ENCODE data around the gene HSPB9. TPM values are rescaled to one million over a fixed set of nuclear protein-coding genes. Genes with fewer than 3 reads are reported as not detected.

The HSPB9 gene
- total and polyA plus RNA-seq, 2 experiments from 2014 or later, result 0.34 TPM; not detected in 1

GRCh38 chr17:42118126-42118510 lies 4.5 kb upstream of the HSPB9 start:
- no peaks in the 10 kb centered on the region for H3K27me3 ChIP-seq (replicated peaks; ENCODE audit: insufficient read depth)
- H3K27ac ChIP-seq, result no peak overlapping the region
- no peaks in the 10 kb centered on the region for H3K9me2 ChIP-seq (ENCODE audit: insufficient read depth)
- no peak for DNase-seq
- H3K79me2 ChIP-seq (ENCODE audit: insufficient read depth), result no peaks in the 10 kb centered on the region
- no peak overlapping the region for H3K4me2 ChIP-seq (ENCODE audit: unreplicated experiment)
- no peak overlapping the region for H2AFZ ChIP-seq
- TF ChIP-seq EZH2phosphoT487 (IDR thresholded peaks at IDR 0.05; ENCODE audit: insufficient read depth, low read depth) (no peak), EZH2 (IDR thresholded peaks at IDR 0.05; ENCODE audit: insufficient read depth, poor library complexity, severe bottlenecking) (no peak)
- 0 out of 2 replicates have a peak, but pooled peaks cover 5% of the 10 kb centered on the region for H3F3A ChIP-seq (ENCODE audit: insufficient read depth)
- in situ Hi-C loops (cut with MboI), result loop anchor here (10.0 kb wide), 1 partner anchor 153 kb away; the partner anchor contains the start of gene CNP
- H3K9me3 ChIP-seq (ENCODE audit: low read depth), result no peaks in the 10 kb centered on the region
- H3K9ac ChIP-seq, result no peak overlapping the region
- H4K20me1 ChIP-seq (ENCODE audit: insufficient read depth), result no peaks in the 10 kb centered on the region
- no peaks in the 10 kb centered on the region; the same call in 1 of the 2 replicates for H3K4me1 ChIP-seq (ENCODE audit: insufficient read depth)
- H3K36me3 ChIP-seq (ENCODE audit: low read depth), result no peaks in the 10 kb centered on the region
- H3K4me3 ChIP-seq, result no peak overlapping the region
- 79 to 95% methylated on average over 2 of the region's 4 CpGs for WGBS, 2 experiments (ENCODE audit: low coverage in 1 of 2, low lambda C conversion rate in 2 of 2, missing lambda C conversion rate in 2 of 2)

- Histone ChIP-seq H3K4me1 (ENCODE audit: insufficient read depth) (no peaks in the 10 kb centered on the region), H4K20me1 (ENCODE audit: insufficient read depth) (no peaks in the 10 kb centered on the region), H2AFZ (no peak overlapping the region), H3K27me3 (replicated peaks; ENCODE audit: insufficient read depth) (no peaks in the 10 kb centered on the region), H3F3A (ENCODE audit: insufficient read depth) (0 out of 2 replicates have a peak, but pooled peaks cover 5% of the 10 kb centered on the region), H3K79me2 (ENCODE audit: insufficient read depth) (no peaks in the 10 kb centered on the region), H3K4me2 (ENCODE audit: unreplicated experiment) (no peak overlapping the region), H3K9me3 (ENCODE audit: low read depth) (no peaks in the 10 kb centered on the region), H3K4me3 (no peak overlapping the region), H3K36me3 (ENCODE audit: low read depth) (no peaks in the 10 kb centered on the region), H3K27ac (no peak overlapping the region), H3K9me2 (ENCODE audit: insufficient read depth) (no peaks in the 10 kb centered on the region), H3K9ac (no peak overlapping the region)
- in situ Hi-C loops (cut with MboI), result loop anchor here (10.0 kb wide), 1 partner anchor 154 kb away; the partner anchor contains the start of gene CNP
- 98% methylated on average over 2 of the region's 2 CpGs for WGBS, 2 experiments (ENCODE audit: low coverage in 1 of 2, low lambda C conversion rate in 2 of 2, missing lambda C conversion rate in 2 of 2)
- TF ChIP-seq EZH2 (IDR thresholded peaks at IDR 0.05; ENCODE audit: insufficient read depth, poor library complexity, severe bottlenecking), result no peak
- no peak for TF ChIP-seq EZH2phosphoT487 (IDR thresholded peaks at IDR 0.05; ENCODE audit: insufficient read depth, low read depth)
- peak; percentile 51 for DNase-seq
These were observed 4.1 kb upstream of the HSPB9 start for GRCh38 chr17:42118545-42118944.

GRCh38 chr17:42119301-42119700 lies 3.3 kb upstream of the HSPB9 start:
- Histone ChIP-seq H3K27ac (no peak overlapping the region), H3K36me3 (ENCODE audit: low read depth) (no peaks in the 10 kb centered on the region), H2AFZ (no peak overlapping the region), H3K4me2 (ENCODE audit: unreplicated experiment) (no peak overlapping the region), H3K4me3 (no peak overlapping the region), H3K79me2 (ENCODE audit: insufficient read depth) (no peaks in the 10 kb centered on the region), H3F3A (ENCODE audit: insufficient read depth) (0 out of 2 replicates have a peak, but pooled peaks cover 5% of the 10 kb centered on the region), H3K9me3 (ENCODE audit: low read depth) (no peaks in the 10 kb centered on the region), H3K4me1 (ENCODE audit: insufficient read depth) (no peaks in the 10 kb centered on the region), H3K9me2 (ENCODE audit: insufficient read depth) (no peaks in the 10 kb centered on the region), H3K9ac (no peak overlapping the region), H3K27me3 (replicated peaks; ENCODE audit: insufficient read depth) (no peaks in the 10 kb centered on the region), H4K20me1 (ENCODE audit: insufficient read depth) (no peaks in the 10 kb centered on the region)
- WGBS, 2 experiments (ENCODE audit: low coverage in 1 of 2, low lambda C conversion rate in 2 of 2, missing lambda C conversion rate in 2 of 2), result 95% methylated on average over 18 of the region's 18 CpGs
- TF ChIP-seq EZH2 (IDR thresholded peaks at IDR 0.05; ENCODE audit: insufficient read depth, poor library complexity, severe bottlenecking) (no peak), EZH2phosphoT487 (IDR thresholded peaks at IDR 0.05; ENCODE audit: insufficient read depth, low read depth) (no peak)
- in situ Hi-C loops (cut with MboI), result loop anchor here (10.0 kb wide), 1 partner anchor 154 kb away; the partner anchor contains the start of gene CNP
- no peak for DNase-seq

GRCh38 chr17:42120161-42120769 lies 2.3 kb upstream of the HSPB9 start:
- no peaks in the 10 kb centered on the region for H3K9me3 ChIP-seq (ENCODE audit: low read depth)
- H3K79me2 ChIP-seq (ENCODE audit: insufficient read depth), result no peaks in the 10 kb centered on the region
- in situ Hi-C loops (cut with MboI), result no loop called here
- TF ChIP-seq EZH2 (IDR thresholded peaks at IDR 0.05; ENCODE audit: insufficient read depth, poor library complexity, severe bottlenecking), result no peak
- TF ChIP-seq EZH2phosphoT487 (IDR thresholded peaks at IDR 0.05; ENCODE audit: insufficient read depth, low read depth), result no peak
- DNase-seq, result peak; percentile 24
- peak overlapping the region; percentile 83 for H3K9ac ChIP-seq
- no peak overlapping the region for H3K27ac ChIP-seq
- no peaks in the 10 kb centered on the region for H3K36me3 ChIP-seq (ENCODE audit: low read depth)
- no peaks in the 10 kb centered on the region for H3K9me2 ChIP-seq (ENCODE audit: insufficient read depth)
- H3K4me2 ChIP-seq (ENCODE audit: unreplicated experiment), result peak overlapping the region; percentile 68
- H3K4me3 ChIP-seq, result peak overlapping the region; percentile 81
- H3K4me1 ChIP-seq (ENCODE audit: insufficient read depth), result no peaks in the 10 kb centered on the region
- 34 to 37% methylated on average over 4 to 7 of the region's 7 CpGs for WGBS, 2 experiments (ENCODE audit: low coverage in 1 of 2, low lambda C conversion rate in 2 of 2, missing lambda C conversion rate in 2 of 2)
- no peaks in the 10 kb centered on the region for H4K20me1 ChIP-seq (ENCODE audit: insufficient read depth)
- H3K27me3 ChIP-seq (replicated peaks; ENCODE audit: insufficient read depth), result no peaks in the 10 kb centered on the region
- peak overlapping the region; percentile 72; the same call in 1 of the 2 replicates for H2AFZ ChIP-seq
- H3F3A ChIP-seq (ENCODE audit: insufficient read depth), result 0 out of 2 replicates have a peak, but pooled peaks cover 5% of the 10 kb centered on the region
